Peyer's patch (tissue), 4 donors: ENCODE results near the gene STYX.

ENCODE experiments used
- CTCF ChIP-seq, 6 experiments: fragments of 450-650 bp in 4 of 6; fragments of 200-600 bp in 2 of 6; sonication (generic) in 1 of 6; IDR thresholded peaks; one replicate each; pipeline ENCODE4 v1.5.1; 2017 to 2019; ENCODE audit warnings: antibody characterized with exemption in 6 of 6, mild to moderate bottlenecking in 3 of 6, moderate library complexity in 1 of 6
- POLR2A ChIP-seq, 2 donors: fragments of 450-650 bp; IDR thresholded peaks; one replicate each; pipeline ENCODE4 v1.5.1; 2017; ENCODE audit warnings: antibody characterized with exemption in 2 of 2, mild to moderate bottlenecking in 2 of 2, moderate library complexity in 2 of 2

GRCh38 chr14:52792097-52792415 is 62.1 kb downstream of the STYX start:
- TF ChIP-seq CTCF (IDR thresholded peaks at IDR 0.05) (no peak), POLR2A (IDR thresholded peaks at IDR 0.05) (no peak)
